Activated CD8-positive, alpha-beta T cell treated with anti-CD3 and anti-CD28 coated beads, Interleukin-2, amount 10 ng/mL, durations not matched to agents 7 days and 5 days (primary cell): ENCODE data around the gene EPHA1. TPM values are rescaled to one million over a fixed set of nuclear protein-coding genes. Genes with fewer than 3 reads are reported as not detected.
A peak's percentile ranks its signal among the peaks of the same experiment; 100 is the strongest.

Experiments
- ATAC-seq: fragments of 150-1000 bp; cut with Tn5 transposase; one replicate; pipeline ENCODE4 v1.10.0; 2021; ENCODE audit warnings: moderate library complexity
- CTCF ChIA-PET: fragments of 350-600 bp; sonication (Branson Sonifier 250); formaldehyde crosslinking; loops from one replicate; lab custom pipeline; 2021; ENCODE audit warnings: antibody characterized with exemption; lab: Charles Lee
- POLR2A ChIA-PET: fragments of 350-600 bp; sonication (Branson Sonifier 250); formaldehyde crosslinking; loops from one replicate; lab custom pipeline; 2021; ENCODE audit warnings: antibody characterized with exemption; lab: Charles Lee
- DNase-seq: peaks from one replicate; pipeline ENCODE4 v3.0.0-alpha.2; 2020
- H3K27ac Mint-ChIP-seq: one replicate; pipeline ENCODE4 v1.8.0; 2021; ENCODE audit warnings: mild to moderate bottlenecking, mixed read lengths
- H3K27me3 Mint-ChIP-seq: one replicate; pipeline ENCODE4 v1.8.0; 2021; ENCODE audit warnings: low read depth, mixed read lengths
- H3K36me3 Mint-ChIP-seq: one replicate; pipeline ENCODE4 v1.8.0; 2021; ENCODE audit warnings: low read depth, mixed read lengths
- H3K4me1 Mint-ChIP-seq: one replicate; pipeline ENCODE4 v1.8.0; 2021; ENCODE audit warnings: low read depth, mixed read lengths
- H3K4me3 Mint-ChIP-seq: one replicate; pipeline ENCODE4 v1.8.0; 2021; ENCODE audit warnings: mild to moderate bottlenecking, mixed read lengths
- H3K9me3 Mint-ChIP-seq: one replicate; pipeline ENCODE4 v1.8.0; 2022; ENCODE audit warnings: mixed read lengths; ENCODE audit not compliant: insufficient read depth
- total RNA-seq, 2 experiments: library from RNA; stranded (reverse); gene quantifications; one replicate each; pipeline ENCODE4 v1.2.3, GENCODE V29; 2021

Gene EPHA1
- total RNA-seq, 2 experiments from 2014 or later = 12.4 to 15.7 TPM

DNA sequence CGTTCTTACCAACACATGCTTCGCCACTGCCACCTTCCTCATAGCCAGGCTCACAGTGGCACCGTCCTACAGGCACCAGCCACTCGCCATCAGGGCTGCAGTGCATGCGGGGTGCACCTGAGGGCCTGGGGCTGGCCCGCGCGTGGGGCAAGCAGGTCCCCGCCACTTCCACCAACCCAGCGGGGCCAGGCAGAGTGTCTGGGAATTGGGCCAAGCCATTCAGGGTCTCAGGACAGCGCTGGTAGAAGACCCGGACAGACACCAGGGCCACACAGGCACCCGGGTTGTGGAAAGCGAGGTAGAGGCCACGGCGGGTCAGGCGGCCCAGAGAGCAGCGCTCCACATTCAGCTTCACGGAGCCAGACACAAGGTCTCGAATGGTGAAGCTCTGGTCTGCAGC lies 9.0 kb downstream of the EPHA1 start:
- H3K27me3 Mint-ChIP-seq = no peaks in the 10 kb centered on the region
- no peak for DNase-seq
- H3K27ac Mint-ChIP-seq = no peak overlapping the region
- peaks cover 11% of the 10 kb centered on the region for H3K36me3 Mint-ChIP-seq
- CTCF ChIA-PET = no interaction called here
- peaks cover 11% of the 10 kb centered on the region for H3K4me1 Mint-ChIP-seq
- H3K4me3 Mint-ChIP-seq = no peak overlapping the region
- POLR2A ChIA-PET = no interaction called here
- no peak for ATAC-seq
- no peaks in the 10 kb centered on the region for H3K9me3 Mint-ChIP-seq

- Mint-ChIP-seq H3K4me3 (no peak overlapping the region), H3K9me3 (no peaks in the 10 kb centered on the region), H3K27ac (no peak overlapping the region), H3K27me3 (no peaks in the 10 kb centered on the region), H3K4me1 (peaks cover 14% of the 10 kb centered on the region), H3K36me3 (peaks cover 11% of the 10 kb centered on the region)
- no peak for ATAC-seq
- no peak for DNase-seq
- POLR2A ChIA-PET = no interaction called here
- CTCF ChIA-PET = interaction anchor here (1.4 kb wide), 1 partner anchor 17 kb away, joined by 4 read pairs; no protein-coding TSS in a partner anchor
Measured at GRCh38 chr7:143399151-143399550, 9.5 kb downstream of the EPHA1 start.

DNA sequence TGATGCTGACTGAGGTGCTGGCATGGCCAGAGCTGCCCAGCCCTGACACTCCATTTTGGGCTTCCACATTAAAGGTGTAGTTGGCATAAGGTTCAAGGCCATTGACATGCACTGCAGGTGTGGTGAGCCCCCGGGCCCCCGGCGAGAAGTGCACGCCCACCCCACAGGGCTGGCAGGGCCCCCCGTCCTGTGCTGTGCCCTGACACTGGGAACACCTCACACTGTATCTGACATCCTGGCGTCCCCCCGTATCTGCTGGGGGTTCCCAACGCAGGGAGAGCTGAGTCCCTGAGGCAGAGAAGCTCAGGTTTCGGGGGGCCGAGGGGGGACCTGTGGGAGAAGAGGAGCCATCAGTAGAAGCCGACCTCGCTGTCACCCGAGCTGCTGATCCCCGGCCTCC lies 10.0 kb downstream of the EPHA1 start:
- Mint-ChIP-seq H3K9me3 (no peaks in the 10 kb centered on the region), H3K4me1 (peaks cover 14% of the 10 kb centered on the region), H3K27ac (no peak overlapping the region), H3K27me3 (no peaks in the 10 kb centered on the region), H3K36me3 (peaks cover 16% of the 10 kb centered on the region), H3K4me3 (no peak overlapping the region)
- no peak for ATAC-seq
- ChIA-PET CTCF (interaction anchor here (1.4 kb wide), 1 partner anchor 17 kb away, joined by 4 read pairs; no protein-coding TSS in a partner anchor), POLR2A (no interaction called here)
- DNase-seq = no peak

DNA sequence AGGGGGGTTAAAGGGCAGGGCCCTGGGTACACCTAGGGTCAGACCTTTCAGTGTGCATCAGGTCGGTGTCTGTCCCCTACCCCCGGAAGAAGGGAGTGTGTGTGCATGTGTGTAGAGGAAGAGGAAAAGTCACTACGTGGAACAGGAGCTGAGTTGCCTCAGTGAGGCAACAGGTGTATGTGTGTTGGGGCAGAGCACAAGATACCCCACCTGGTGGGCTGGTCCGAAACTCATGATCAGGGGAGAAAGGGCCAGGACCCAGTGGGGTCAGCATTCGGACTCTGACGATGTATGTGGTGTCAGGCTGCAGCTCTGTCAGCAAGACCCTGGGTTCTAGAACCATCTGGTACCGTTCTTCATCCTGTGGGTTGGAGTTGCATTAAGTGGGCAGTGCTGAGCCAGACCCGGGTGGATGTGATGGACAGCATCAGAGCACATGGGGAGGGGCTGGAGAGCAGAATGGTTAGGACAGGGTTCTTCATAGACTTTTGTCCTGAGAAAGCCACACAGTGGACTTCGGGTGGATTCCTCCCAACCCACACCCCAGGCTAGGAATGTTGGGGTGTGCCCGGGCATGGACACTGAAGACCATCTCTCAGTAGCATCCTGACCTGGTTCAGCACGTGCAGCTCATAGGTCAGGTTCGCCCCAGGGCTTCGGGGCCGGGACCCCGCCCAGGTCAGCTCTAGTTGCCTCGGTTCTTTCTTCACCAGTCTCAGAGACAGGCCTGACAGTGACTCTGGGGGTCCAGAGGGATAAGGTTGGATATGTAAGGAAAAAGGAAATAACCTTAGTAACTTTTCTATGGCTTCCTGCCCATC lies 10.7 kb downstream of the EPHA1 start:
- ATAC-seq = no peak
- POLR2A ChIA-PET = interaction anchor here (1.0 kb wide), 1 partner anchor 9 kb away, joined by 3 read pairs; no protein-coding TSS in a partner anchor
- Mint-ChIP-seq H3K36me3 (peaks cover 20% of the 10 kb centered on the region), H3K27me3 (no peaks in the 10 kb centered on the region), H3K27ac (no peak overlapping the region), H3K4me1 (peaks cover 11% of the 10 kb centered on the region), H3K4me3 (no peak overlapping the region), H3K9me3 (no peaks in the 10 kb centered on the region)
- CTCF ChIA-PET = interaction anchor here (1.4 kb wide), 2 partner anchors 18 to 19 kb away, joined by 4 to 6 read pairs; no protein-coding TSS in a partner anchor
- no peak for DNase-seq

- Mint-ChIP-seq H3K27ac (no peak overlapping the region), H3K27me3 (no peaks in the 10 kb centered on the region), H3K9me3 (no peaks in the 10 kb centered on the region), H3K4me1 (peaks cover 14% of the 10 kb centered on the region), H3K36me3 (peaks cover 29% of the 10 kb centered on the region), H3K4me3 (no peak overlapping the region)
- DNase-seq (no peak), ATAC-seq (no peak)
- CTCF ChIA-PET = interaction anchor here (0.7 to 1.4 kb wide), 3 partner anchors 10 to 20 kb away, joined by 3 to 6 read pairs (median 3); no protein-coding TSS in a partner anchor
- POLR2A ChIA-PET = interaction anchor here (0.8 to 1.0 kb wide), 3 partner anchors 8 to 9 kb away, joined by 3 to 7 read pairs (median 3); no protein-coding TSS in a partner anchor
Measured at GRCh38 chr7:143396625-143397556, 11.8 kb downstream of the EPHA1 start.

GRCh38 chr7:143396182-143396581 lies 12.5 kb downstream of the EPHA1 start:
- Mint-ChIP-seq H3K27ac (no peak overlapping the region), H3K9me3 (no peaks in the 10 kb centered on the region), H3K4me1 (peaks cover 18% of the 10 kb centered on the region), H3K36me3 (peaks cover 35% of the 10 kb centered on the region), H3K27me3 (no peaks in the 10 kb centered on the region), H3K4me3 (no peak overlapping the region)
- ChIA-PET CTCF (interaction anchor here (0.7 to 1.4 kb wide), 3 partner anchors 11 to 20 kb away, joined by 3 to 6 read pairs (median 3); no protein-coding TSS in a partner anchor), POLR2A (interaction anchor here (0.8 kb wide), 2 partner anchors 8 to 10 kb away, joined by 3 to 7 read pairs; no protein-coding TSS in a partner anchor)
- ATAC-seq (no peak), DNase-seq (no peak)

DNA sequence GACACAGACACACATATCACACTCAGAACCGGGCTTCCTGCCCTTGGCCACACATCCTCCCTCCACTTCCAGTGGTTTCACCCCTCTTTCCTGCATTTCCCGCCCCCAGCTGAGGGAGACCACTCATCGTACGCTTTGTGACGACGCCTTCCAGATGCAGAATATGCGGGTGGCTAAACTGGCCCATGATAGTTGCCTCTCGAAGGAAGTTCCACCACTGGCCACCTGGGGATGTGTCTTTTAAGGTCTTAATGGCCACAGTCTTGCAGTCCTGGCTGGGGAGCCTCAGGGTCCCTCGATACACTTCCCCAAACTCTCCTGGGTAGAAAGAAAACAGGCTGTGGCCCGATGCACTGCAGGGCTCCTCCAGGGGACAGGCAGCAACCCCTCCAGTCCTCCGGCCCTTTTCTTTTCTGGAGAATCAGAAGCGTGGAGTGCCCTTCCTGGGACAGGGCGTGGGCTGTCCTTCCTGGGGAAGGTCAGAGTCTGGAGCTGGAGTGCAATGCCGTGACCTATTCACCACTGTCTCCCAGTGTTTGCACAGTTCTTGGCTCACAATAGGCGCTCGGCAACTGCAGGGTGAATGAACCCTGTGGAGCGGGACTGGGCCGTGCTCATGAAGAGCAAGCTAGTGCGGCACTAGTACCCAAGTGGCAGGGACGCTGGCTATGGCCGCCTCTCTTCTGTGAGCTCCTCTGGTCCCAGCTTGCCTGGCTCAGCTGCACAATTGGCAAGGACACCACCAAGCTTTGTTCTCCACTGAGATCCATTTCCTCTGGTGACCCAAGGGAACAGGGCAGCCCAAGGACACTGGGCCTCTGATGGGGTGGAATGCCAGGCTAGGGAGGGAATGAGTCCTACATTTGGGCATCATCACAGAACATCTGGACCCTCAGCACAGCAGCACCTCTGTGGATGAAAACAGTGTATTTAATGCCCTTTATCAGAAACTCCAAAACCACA lies 13.2 kb downstream of the EPHA1 start:
- H3K27ac Mint-ChIP-seq = peak overlapping the region; percentile 1
- no peak overlapping the region for H3K4me3 Mint-ChIP-seq
- peaks cover 40% of the 10 kb centered on the region for H3K36me3 Mint-ChIP-seq
- POLR2A ChIA-PET = interaction anchor here (3.2 kb wide), 1 partner anchor 11 kb away, joined by 9 read pairs; no protein-coding TSS in a partner anchor
- no peaks in the 10 kb centered on the region for H3K27me3 Mint-ChIP-seq
- H3K4me1 Mint-ChIP-seq = peaks cover 20% of the 10 kb centered on the region
- ATAC-seq (no peak), DNase-seq (no peak)
- H3K9me3 Mint-ChIP-seq = no peaks in the 10 kb centered on the region
- CTCF ChIA-PET = interaction anchor here (1.2 kb wide), 1 partner anchor 11 kb away, joined by 3 read pairs; no protein-coding TSS in a partner anchor

DNA sequence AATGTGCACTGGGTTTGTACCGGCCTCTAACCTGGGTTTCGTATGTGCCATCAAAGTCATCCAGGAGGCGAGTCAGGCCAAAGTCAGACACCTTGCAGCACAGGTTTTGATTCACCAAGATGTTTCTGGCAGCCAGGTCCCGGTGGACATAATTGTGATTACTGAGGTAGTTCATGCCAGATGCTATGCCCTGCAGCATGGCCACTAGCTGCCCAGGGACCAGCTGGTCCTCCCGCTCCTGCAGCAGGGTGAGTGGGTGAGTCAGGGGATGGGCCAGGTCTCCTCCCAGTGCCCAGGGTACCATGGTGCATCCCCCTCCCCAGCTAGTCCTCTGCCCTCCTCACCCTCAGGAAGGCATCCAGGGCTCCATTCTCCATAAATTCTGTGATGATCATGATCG lies 13.9 kb downstream of the EPHA1 start:
- Mint-ChIP-seq H3K27ac (peak overlapping the region; percentile 1), H3K4me3 (no peak overlapping the region), H3K36me3 (peaks cover 47% of the 10 kb centered on the region), H3K27me3 (no peaks in the 10 kb centered on the region), H3K9me3 (no peaks in the 10 kb centered on the region), H3K4me1 (peaks cover 26% of the 10 kb centered on the region)
- POLR2A ChIA-PET = interaction anchor here (3.2 kb wide), 1 partner anchor 10 kb away, joined by 9 read pairs; no protein-coding TSS in a partner anchor
- CTCF ChIA-PET = no interaction called here
- ATAC-seq = no peak
- DNase-seq = no peak

- ATAC-seq (no peak), DNase-seq (no peak)
- CTCF ChIA-PET = no interaction called here
- POLR2A ChIA-PET = interaction anchor here (1.6 to 3.2 kb wide), 2 partner anchors 10 to 13 kb away, joined by 3 to 9 read pairs; no protein-coding TSS in a partner anchor
- no peak overlapping the region for H3K27ac Mint-ChIP-seq
- H3K36me3 Mint-ChIP-seq = peaks cover 54% of the 10 kb centered on the region
- H3K9me3 Mint-ChIP-seq = no peaks in the 10 kb centered on the region
- no peaks in the 10 kb centered on the region for H3K27me3 Mint-ChIP-seq
- H3K4me1 Mint-ChIP-seq = peaks cover 33% of the 10 kb centered on the region
- no peak overlapping the region for H3K4me3 Mint-ChIP-seq
Measured at GRCh38 chr7:143394068-143394467, 14.6 kb downstream of the EPHA1 start.

GRCh38 chr7:143393267-143394041 lies 15.2 kb downstream of the EPHA1 start:
- Mint-ChIP-seq H3K27ac (peak overlapping the region; percentile 34), H3K9me3 (no peaks in the 10 kb centered on the region), H3K4me3 (no peak overlapping the region), H3K36me3 (peaks cover 57% of the 10 kb centered on the region), H3K27me3 (no peaks in the 10 kb centered on the region), H3K4me1 (peaks cover 33% of the 10 kb centered on the region)
- DNase-seq (no peak), ATAC-seq (no peak)
- POLR2A ChIA-PET = interaction anchor here (1.6 to 3.2 kb wide), 2 partner anchors 9 to 14 kb away, joined by 3 to 9 read pairs; no protein-coding TSS in a partner anchor
- CTCF ChIA-PET = interaction anchor here (1.0 to 1.7 kb wide), 2 partner anchors 14 to 22 kb away, joined by 3 to 7 read pairs; no protein-coding TSS in a partner anchor
